Measurements from ENCODE around the gene IGFBP1. TPM values are rescaled to one million over a fixed set of nuclear protein-coding genes. Genes with fewer than 3 reads are reported as not detected.

Gene IGFBP1
- total and polyA plus RNA-seq, 2 of the 13 experiments (the other 11 are each of a cell fraction or from before 2014, with no cell fraction given) = 5.4 to 885 TPM

DNA sequence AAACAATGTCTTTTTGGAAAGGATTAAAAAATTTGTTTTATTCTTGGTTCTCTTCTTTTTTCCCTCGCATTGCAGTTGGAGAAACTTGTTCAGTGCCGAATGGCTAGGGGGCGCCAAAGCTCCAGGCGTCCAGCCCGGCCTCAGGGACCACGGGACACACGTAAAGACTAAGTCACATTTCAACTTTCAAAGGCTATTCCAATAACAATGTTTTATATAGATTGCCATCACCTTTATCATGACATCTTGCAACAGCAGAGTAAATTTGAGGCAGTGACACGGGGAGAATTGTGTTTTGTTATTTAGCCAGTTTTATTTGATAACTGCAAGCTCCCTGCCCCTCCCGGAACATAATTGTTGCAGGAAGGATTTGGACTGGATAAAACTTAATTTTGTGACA, 35.0 kb downstream of the IGFBP1 start:
- Histone ChIP-seq H2AFZ (ENCODE audit: low read length) (no peak overlapping the region), H3K79me2 (ENCODE audit: insufficient read depth, low read length) (no peaks in the 10 kb centered on the region), H3K36me3 (replicated peaks in 1 of 2; ENCODE audit: control insufficient read depth in 1 of 2, insufficient read depth in 2 of 2, low read length in 2 of 2) (no peaks in the 10 kb centered on the region), H3K27me3 (ENCODE audit: control insufficient read depth in 1 of 2, insufficient read depth in 2 of 2, low read length in 2 of 2) (peaks cover 7 to 48% of the 10 kb centered on the region in 2 experiments; a peak in 4 of 5 replicates), H3K9me3 (ENCODE audit: low read length) (no peaks in the 10 kb centered on the region), H3K4me2 (ENCODE audit: low read depth, low read length) (no peak overlapping the region), H3K27ac (ENCODE audit: extremely low read length, insufficient read depth, low read length) (no peak overlapping the region), H3K4me3 (replicated peaks in 1 of 3; ENCODE audit: insufficient read depth in 1 of 3, low read depth in 2 of 3, low read length in 3 of 3) (no peak overlapping the region), H4K20me1 (ENCODE audit: insufficient read depth, low read length) (peaks cover 5% of the 10 kb centered on the region; the same call in 1 of the 2 replicates), H3K4me1 (ENCODE audit: insufficient read depth, low read length) (peaks cover 20% of the 10 kb centered on the region; the same call in 1 of the 2 replicates), H3K9ac (ENCODE audit: insufficient read depth, low read depth, low read length) (no peak overlapping the region)
- ChIA-PET POLR2A (no interaction called here), CTCF (ENCODE audit: low intra/inter-chr PET ratio, low total read pairs) (interaction anchor here (1.6 to 2.9 kb wide), 5 partner anchors 16 to 1257 kb away, joined by 3 to 52 read pairs (median 6); no protein-coding TSS in a partner anchor)
- WGBS (ENCODE audit: low lambda C conversion rate) = 11% methylated on average over 9 of the region's 9 CpGs
- DNase-seq (ENCODE audit: low spot score) (peak; percentile 23), FAIRE-seq (no peak), ATAC-seq (peak; percentile 72)
- TF ChIP-seq CTCF (CRISPR knock-in tag; IDR thresholded peaks at IDR 0.05) (peak; percentile 86), KDM2A (CRISPR knock-in tag; IDR thresholded peaks at IDR 0.05; ENCODE audit: borderline replicate concordance, low read depth) (0 out of 2 replicates have a peak, but pooled peaks have one; percentile 26), ZNF253 (CRISPR knock-in tag; IDR thresholded peaks at IDR 0.05; ENCODE audit: borderline replicate concordance) (no peak), RXRB (CRISPR knock-in tag; IDR thresholded peaks at IDR 0.05; ENCODE audit: borderline replicate concordance) (no peak), SALL1 (CRISPR knock-in tag; IDR thresholded peaks at IDR 0.05) (0 out of 2 replicates have a peak, but pooled peaks have one; percentile 22), MXD4 (CRISPR knock-in tag; IDR thresholded peaks at IDR 0.05) (no peak), ZFX (CRISPR knock-in tag; IDR thresholded peaks at IDR 0.05; ENCODE audit: low read depth) (no peak), NR3C1 (CRISPR knock-in tag; IDR thresholded peaks at IDR 0.05) (no peak), STAG1 (CRISPR knock-in tag; IDR thresholded peaks at IDR 0.05) (peak; percentile 92), XRCC5 (optimal IDR thresholded peaks at IDR 0.05; ENCODE audit: low read length) (peak; percentile 53), RAD21 (CRISPR knock-in tag; IDR thresholded peaks at IDR 0.05) (peak; percentile 73), SMC3 (IDR thresholded peaks at IDR 0.05; ENCODE audit: low read length) (peak; percentile 67), ELF1 (CRISPR knock-in tag; IDR thresholded peaks at IDR 0.05) (0 out of 2 replicates have a peak, but pooled peaks have one; percentile 11), ZBTB38 (CRISPR knock-in tag; IDR thresholded peaks at IDR 0.05) (no peak), TRIM24 (CRISPR knock-in tag; IDR thresholded peaks at IDR 0.05) (0 out of 2 replicates have a peak, but pooled peaks have one; percentile 5), ZNF335 (CRISPR knock-in tag; IDR thresholded peaks at IDR 0.05) (no peak)
- TF ChIP-seq, protein P1, sequence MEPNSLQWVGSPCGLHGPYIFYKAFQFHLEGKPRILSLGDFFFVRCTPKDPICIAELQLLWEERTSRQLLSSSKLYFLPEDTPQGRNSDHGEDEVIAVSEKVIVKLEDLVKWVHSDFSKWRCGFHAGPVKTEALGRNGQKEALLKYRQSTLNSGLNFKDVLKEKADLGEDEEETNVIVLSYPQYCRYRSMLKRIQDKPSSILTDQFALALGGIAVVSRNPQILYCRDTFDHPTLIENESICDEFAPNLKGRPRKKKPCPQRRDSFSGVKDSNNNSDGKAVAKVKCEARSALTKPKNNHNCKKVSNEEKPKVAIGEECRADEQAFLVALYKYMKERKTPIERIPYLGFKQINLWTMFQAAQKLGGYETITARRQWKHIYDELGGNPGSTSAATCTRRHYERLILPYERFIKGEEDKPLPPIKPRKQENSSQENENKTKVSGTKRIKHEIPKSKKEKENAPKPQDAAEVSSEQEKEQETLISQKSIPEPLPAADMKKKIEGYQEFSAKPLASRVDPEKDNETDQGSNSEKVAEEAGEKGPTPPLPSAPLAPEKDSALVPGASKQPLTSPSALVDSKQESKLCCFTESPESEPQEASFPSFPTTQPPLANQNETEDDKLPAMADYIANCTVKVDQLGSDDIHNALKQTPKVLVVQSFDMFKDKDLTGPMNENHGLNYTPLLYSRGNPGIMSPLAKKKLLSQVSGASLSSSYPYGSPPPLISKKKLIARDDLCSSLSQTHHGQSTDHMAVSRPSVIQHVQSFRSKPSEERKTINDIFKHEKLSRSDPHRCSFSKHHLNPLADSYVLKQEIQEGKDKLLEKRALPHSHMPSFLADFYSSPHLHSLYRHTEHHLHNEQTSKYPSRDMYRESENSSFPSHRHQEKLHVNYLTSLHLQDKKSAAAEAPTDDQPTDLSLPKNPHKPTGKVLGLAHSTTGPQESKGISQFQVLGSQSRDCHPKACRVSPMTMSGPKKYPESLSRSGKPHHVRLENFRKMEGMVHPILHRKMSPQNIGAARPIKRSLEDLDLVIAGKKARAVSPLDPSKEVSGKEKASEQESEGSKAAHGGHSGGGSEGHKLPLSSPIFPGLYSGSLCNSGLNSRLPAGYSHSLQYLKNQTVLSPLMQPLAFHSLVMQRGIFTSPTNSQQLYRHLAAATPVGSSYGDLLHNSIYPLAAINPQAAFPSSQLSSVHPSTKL (CRISPR knock-in tag; IDR thresholded peaks at IDR 0.05) = 0 out of 2 replicates have a peak, but pooled peaks have one; percentile 30
- no TSS peak for BruUV-seq (replicated peaks)
- in situ Hi-C loops (cut with HindIII; ENCODE audit: extremely low pct_ligation_motif_present, low pct_unique_long_range_greater_than_20kb) (loop anchor here (5.0 kb wide), 2 partner anchors 429 to 1164 kb away; no protein-coding TSS in a partner anchor), intact Hi-C loops (cut with micrococcal nuclease; ENCODE audit: unreplicated experiment) (loop anchor here (1.0 to 10.0 kb wide), 6 partner anchors 182 to 1258 kb away; no protein-coding TSS in a partner anchor)

All from HepG2 (cell line).